HCT116 (cell line): ENCODE data around the gene CDKAL1. TPM values are rescaled to one million over a fixed set of nuclear protein-coding genes. Genes with fewer than 3 reads are reported as not detected.

ENCODE experiments used
- ATAC-seq: fragments of 200-7000 bp; cut with Tn5 transposase; 2 replicates; pipeline ENCODE4 v1.9.1; 2020; ENCODE audit warnings: mild to moderate bottlenecking, moderate library complexity
- BruUV-seq: library from RNA; stranded (reverse); fragments of 400-500 nt; replicated peaks from 2 replicates; lab custom pipeline; 2021; lab: Mats Ljungman, UMichigan
- CTCF ChIA-PET: fragments of 300-600 bp; sonication (Branson Sonifier 250); formaldehyde crosslinking; loops from one replicate; lab custom pipeline; 2021; ENCODE audit warnings: antibody characterized with exemption; lab: Charles Lee
- POLR2A ChIA-PET: fragments of 300-600, 350-600 bp; sonication (Branson Sonifier 250); formaldehyde crosslinking; loops from one replicate; lab custom pipeline; 2021; ENCODE audit warnings: antibody characterized with exemption; lab: Charles Lee
- RAD21 ChIA-PET, 2 experiments: fragments of 300-600 bp; sonication (Branson Sonifier 250); formaldehyde crosslinking; loops; one replicate each; lab custom pipeline; 2023; ENCODE audit warnings: low total read pairs in 2 of 2; ENCODE audit not compliant: uncharacterized antibody in 2 of 2, unreplicated experiment in 2 of 2, low non-redundant PET in 1 of 2; lab: Charles Lee
- DNase-seq: peaks from one replicate; pipeline ENCODE4 v3.0.0-alpha.2; 2010; ENCODE audit warnings: low read depth, low spot score
- H2AFZ ChIP-seq: fragments of 200-600 bp; shearing (Covaris generic), sonication (generic); 2 replicates; pipeline ENCODE4 v1.6.1; 2017; ENCODE audit warnings: low read depth, mixed run types, mixed read lengths, antibody characterized with exemption, low read length; ENCODE audit not compliant: poor library complexity, severe bottlenecking
- H3K27ac ChIP-seq: 2 replicates; pipeline ENCODE4 v1.5.1; 2012; ENCODE audit warnings: low read depth, low read length
- H3K27me3 ChIP-seq: fragments of 200-600 bp; sonication (generic); 2 replicates; pipeline ENCODE4 v1.6.1; 2016; ENCODE audit warnings: mixed run types, low read length, mixed read lengths; ENCODE audit not compliant: insufficient read depth
- H3K36me3 ChIP-seq, 2 experiments: fragments of 200-500 bp in 1 of 2; fragments of 200-600 bp in 1 of 2; sonication (Bioruptor generic) in 1 of 2; sonication (generic) in 1 of 2; 2 replicates each; pipeline versions ENCODE4 v1.5.1 to v1.6.1; 2014 to 2016; ENCODE audit warnings: low read length in 2 of 2, inconsistent platforms in 1 of 2, mixed read lengths in 1 of 2, mixed run types in 1 of 2; ENCODE audit not compliant: insufficient read depth in 2 of 2, control insufficient read depth in 1 of 2
- H3K4me1 ChIP-seq, 2 experiments: fragments of 200-600 bp in 1 of 2; sonication (generic) in 1 of 2; 2 replicates each; pipeline versions ENCODE4 v1.5.1 to v1.6.1; 2012 to 2017; ENCODE audit warnings: low read length in 2 of 2, inconsistent platforms in 1 of 2, mild to moderate bottlenecking in 1 of 2, mixed read lengths in 1 of 2, mixed run types in 1 of 2, moderate library complexity in 1 of 2; ENCODE audit not compliant: insufficient read depth in 2 of 2, control insufficient read depth in 1 of 2
- H3K4me2 ChIP-seq: fragments of 200-600 bp; sonication (generic); 2 replicates; pipeline ENCODE4 v1.6.1; 2017; ENCODE audit warnings: mixed run types, low read length, mixed read lengths
- H3K4me3 ChIP-seq, 2 experiments: fragments of 200-600 bp in 1 of 2; sonication (generic) in 1 of 2; replicated peaks in 1 of 2; 2 replicates each; pipeline ENCODE4 v1.5.1; 2011 to 2016; ENCODE audit warnings: low read length in 2 of 2, control low read depth in 1 of 2, low read depth in 1 of 2, mild to moderate bottlenecking in 1 of 2, mixed read lengths in 1 of 2, mixed run types in 1 of 2
- H3K79me2 ChIP-seq: fragments of 200-600 bp; sonication (generic); 2 replicates; pipeline ENCODE4 v1.6.1; 2017; ENCODE audit warnings: mild to moderate bottlenecking, mixed run types, low read length, moderate library complexity, mixed read lengths; ENCODE audit not compliant: insufficient read depth
- H3K9ac ChIP-seq: fragments of 200-600 bp; sonication (generic); 2 replicates; pipeline ENCODE4 v1.6.1; 2016; ENCODE audit warnings: low read length, mixed read lengths
- H3K9me2 ChIP-seq: fragments of 200-600 bp; sonication (generic), shearing (Covaris generic); 2 replicates; pipeline ENCODE4 v1.6.1; 2017; ENCODE audit warnings: mixed run types, mild to moderate bottlenecking, moderate library complexity; ENCODE audit not compliant: insufficient read depth
- H3K9me3 ChIP-seq, 2 experiments: fragments of 200-500 bp in 1 of 2; fragments of 200-600 bp in 1 of 2; sonication (Bioruptor generic) in 1 of 2; sonication (generic) in 1 of 2; 2 replicates each; pipeline ENCODE4 v1.6.1; 2014 to 2017; ENCODE audit warnings: low read length in 2 of 2, mixed read lengths in 2 of 2, inconsistent platforms in 1 of 2, low read depth in 1 of 2, mild to moderate bottlenecking in 1 of 2, mixed run types in 1 of 2, moderate library complexity in 1 of 2; ENCODE audit not compliant: control insufficient read depth in 1 of 2, insufficient read depth in 1 of 2
- H4K20me1 ChIP-seq: fragments of 200-600 bp; sonication (generic), shearing (Covaris generic); 2 replicates; pipeline ENCODE4 v1.6.1; 2017; ENCODE audit warnings: mixed run types, mild to moderate bottlenecking, moderate library complexity; ENCODE audit not compliant: insufficient read depth
- ATF3 ChIP-seq: IDR thresholded peaks from 2 replicates; pipeline ENCODE4 v1.6.1; 2012
- CEBPB ChIP-seq: IDR thresholded peaks from 2 replicates; pipeline ENCODE4 v1.6.1; 2012; ENCODE audit warnings: low read depth
- CTCF ChIP-seq, 3 experiments: fragments of 200-600 bp in 1 of 3; sonication (generic) in 1 of 3; IDR thresholded peaks in 2 of 3; conservative IDR thresholded peaks in 1 of 3; 2 replicates each; pipeline ENCODE4 v1.5.1; 2012 to 2017; ENCODE audit warnings: low read depth in 2 of 3, low read length in 2 of 3, antibody characterized with exemption in 1 of 3, borderline replicate concordance in 1 of 3, control low read depth in 1 of 3, mild to moderate bottlenecking in 1 of 3, mixed read lengths in 1 of 3, mixed run types in 1 of 3, moderate library complexity in 1 of 3; ENCODE audit not compliant: insufficient read depth in 1 of 3
- EGR1 ChIP-seq: IDR thresholded peaks from 2 replicates; pipeline ENCODE4 v1.6.1; 2012; ENCODE audit warnings: low read depth
- EZH2phosphoT487 ChIP-seq: fragments of 200-600 bp; IDR thresholded peaks from 2 replicates; pipeline ENCODE4 v1.6.1; 2018; ENCODE audit warnings: antibody characterized with exemption, borderline replicate concordance
- FOSL1 ChIP-seq: IDR thresholded peaks from 2 replicates; pipeline ENCODE4 v1.6.1; 2012; ENCODE audit warnings: low read depth
- POLR2AphosphoS5 ChIP-seq: IDR thresholded peaks from 2 replicates; pipeline ENCODE4 v1.6.1; 2011; ENCODE audit warnings: mild to moderate bottlenecking, low read depth, low read length, moderate library complexity
- RAD21 ChIP-seq: IDR thresholded peaks from 2 replicates; pipeline ENCODE4 v1.6.1; 2012; ENCODE audit warnings: low read depth, mild to moderate bottlenecking
- SP1 ChIP-seq: IDR thresholded peaks from 2 replicates; pipeline ENCODE4 v1.6.1; 2012; ENCODE audit warnings: low read depth
- ZFX ChIP-seq: fragments of 450-650 bp; IDR thresholded peaks from 2 replicates; pipeline ENCODE4 v1.6.1; 2017
- intact Hi-C: fragments of 100-400 bp; cut with micrococcal nuclease; formaldehyde crosslinking; loops from 2 replicates; pipeline ENCODE4 v1.10.0; 2022
- total RNA-seq: library from RNA; stranded (reverse); gene quantifications from one replicate; pipeline ENCODE4 v1.2.1, GENCODE V29; 2021; ENCODE audit not compliant: unreplicated experiment
- TF ChIP-seq, protein P1 (sequence below): IDR thresholded peaks from 2 replicates; pipeline ENCODE4 v1.6.1; 2011; ENCODE audit warnings: mild to moderate bottlenecking, low read length, moderate library complexity; ENCODE audit not compliant: insufficient replicate concordance; ENCODE audit errors: extremely low read depth

The CDKAL1 gene
- total RNA-seq, 1 experiment from 2014 or later: 14.9 TPM

DNA sequence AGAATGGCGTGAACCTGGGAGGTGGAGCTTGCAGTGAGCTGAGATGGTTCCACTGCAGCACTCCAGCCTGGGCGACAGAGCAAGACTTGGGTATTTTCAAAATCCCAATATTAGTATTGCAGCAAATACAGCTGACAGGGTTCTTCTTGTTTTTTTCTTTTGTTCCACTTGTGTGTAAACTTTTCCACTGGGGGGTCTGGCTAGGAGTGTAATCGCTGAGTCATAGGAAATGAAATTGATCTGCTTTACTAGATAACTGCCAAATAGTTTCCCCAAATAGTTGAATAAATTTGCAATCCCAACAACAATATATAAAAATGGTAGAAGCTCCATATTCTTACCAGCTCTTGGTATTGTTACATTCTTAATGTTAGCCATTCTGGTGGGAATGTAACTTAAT lies 533.3 kb downstream of the CDKAL1 start:
- ChIA-PET POLR2A (no interaction called here), RAD21 (no interaction called here), CTCF (no interaction called here)
- Histone ChIP-seq H3K27me3 (no peaks in the 10 kb centered on the region), H3K4me2 (peak overlapping the region; percentile 9), H2AFZ (no peak overlapping the region), H3K36me3 (no peaks in the 10 kb centered on the region), H3K9me3 (no peaks in the 10 kb centered on the region), H3K9me2 (no peaks in the 10 kb centered on the region), H3K79me2 (no peaks in the 10 kb centered on the region), H3K9ac (no peak overlapping the region), H3K4me3 (no peak overlapping the region), H4K20me1 (no peaks in the 10 kb centered on the region), H3K27ac (no peak overlapping the region), H3K4me1 (peaks cover 11 to 18% of the 10 kb centered on the region in 2 experiments)
- no peak for TF ChIP-seq SP1
- TF ChIP-seq FOSL1: peak; percentile 62
- intact Hi-C loops: no loop called here
- no peak for ATAC-seq
- DNase-seq: peak; percentile 3
- BruUV-seq: no TSS peak

- Histone ChIP-seq H3K79me2 (no peaks in the 10 kb centered on the region), H3K9ac (no peak overlapping the region), H3K27me3 (no peaks in the 10 kb centered on the region), H4K20me1 (no peaks in the 10 kb centered on the region), H3K36me3 (no peaks in the 10 kb centered on the region), H2AFZ (no peak overlapping the region), H3K4me3 (no peak overlapping the region), H3K4me1 (peaks cover 11% of the 10 kb centered on the region in 2 experiments), H3K9me2 (no peaks in the 10 kb centered on the region), H3K4me2 (no peak overlapping the region), H3K9me3 (0 out of 4 replicates have a peak, but pooled peaks cover 0 to 3% of the 10 kb centered on the region in 2 experiments), H3K27ac (no peak overlapping the region)
- TF ChIP-seq CEBPB (no peak), EZH2phosphoT487 (no peak), POLR2AphosphoS5 (no peak), ZFX (no peak), SP1 (no peak), RAD21 (no peak), EGR1 (no peak), CTCF (IDR thresholded peaks at IDR 0.05 in 2 of 3, conservative IDR thresholded peaks at IDR 0.05 in 1 of 3; ENCODE audit: borderline replicate concordance in 1 of 3, insufficient read depth in 1 of 3, low read depth in 2 of 3, low read length in 2 of 3) (no peak), ATF3 (no peak)
- TF ChIP-seq, protein P1, sequence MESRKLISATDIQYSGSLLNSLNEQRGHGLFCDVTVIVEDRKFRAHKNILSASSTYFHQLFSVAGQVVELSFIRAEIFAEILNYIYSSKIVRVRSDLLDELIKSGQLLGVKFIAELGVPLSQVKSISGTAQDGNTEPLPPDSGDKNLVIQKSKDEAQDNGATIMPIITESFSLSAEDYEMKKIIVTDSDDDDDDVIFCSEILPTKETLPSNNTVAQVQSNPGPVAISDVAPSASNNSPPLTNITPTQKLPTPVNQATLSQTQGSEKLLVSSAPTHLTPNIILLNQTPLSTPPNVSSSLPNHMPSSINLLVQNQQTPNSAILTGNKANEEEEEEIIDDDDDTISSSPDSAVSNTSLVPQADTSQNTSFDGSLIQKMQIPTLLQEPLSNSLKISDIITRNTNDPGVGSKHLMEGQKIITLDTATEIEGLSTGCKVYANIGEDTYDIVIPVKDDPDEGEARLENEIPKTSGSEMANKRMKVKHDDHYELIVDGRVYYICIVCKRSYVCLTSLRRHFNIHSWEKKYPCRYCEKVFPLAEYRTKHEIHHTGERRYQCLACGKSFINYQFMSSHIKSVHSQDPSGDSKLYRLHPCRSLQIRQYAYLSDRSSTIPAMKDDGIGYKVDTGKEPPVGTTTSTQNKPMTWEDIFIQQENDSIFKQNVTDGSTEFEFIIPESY: no peak
- ATAC-seq: no peak
- RAD21 ChIA-PET: no interaction called here
- DNase-seq: no peak
- BruUV-seq: no TSS peak
- intact Hi-C loops: no loop called here
- CTCF ChIA-PET: no interaction called here
- POLR2A ChIA-PET: no interaction called here
Measured at GRCh38 chr6:21070620-21071019, 536.4 kb downstream of the CDKAL1 start.
